Measurements from ENCODE around the gene CHD9.
A peak's percentile ranks its signal among the peaks of the same experiment; 100 is the strongest.

Gene CHD9

GRCh38 chr16:53281859-53282258, 227.1 kb downstream of the CHD9 start:
- no peak for DNase-seq (ENCODE audit: low read depth)
- TF ChIP-seq CTCF (IDR thresholded peaks at IDR 0.05; ENCODE audit: low read depth, low read length) (no peak), POLR2A (IDR thresholded peaks at IDR 0.05; ENCODE audit: extremely low read depth, insufficient read length) (no peak), MYC (IDR thresholded peaks at IDR 0.05; ENCODE audit: low read depth, low read length) (no peak), MAX (IDR thresholded peaks at IDR 0.05; ENCODE audit: low read depth, low read length) (no peak)
- no peak overlapping the region for H3K4me3 ChIP-seq (ENCODE audit: low read depth, low read length)

- DNase-seq (ENCODE audit: low read depth), result no peak
- H3K4me3 ChIP-seq (ENCODE audit: low read depth, low read length), result no peak overlapping the region
- TF ChIP-seq MYC (IDR thresholded peaks at IDR 0.05; ENCODE audit: low read depth, low read length) (no peak), CTCF (IDR thresholded peaks at IDR 0.05; ENCODE audit: low read depth, low read length) (no peak)
Measured at GRCh38 chr16:53282328-53282727, 227.5 kb downstream of the CHD9 start.

- DNase-seq (ENCODE audit: low read depth), result peak; percentile 65
- no peak overlapping the region for H3K4me3 ChIP-seq (ENCODE audit: low read depth, low read length)
- TF ChIP-seq CTCF (IDR thresholded peaks at IDR 0.05; ENCODE audit: low read depth, low read length) (peak; percentile 72), MYC (IDR thresholded peaks at IDR 0.05; ENCODE audit: low read depth, low read length) (no peak)
Measured at GRCh38 chr16:53282975-53283946, 228.5 kb downstream of the CHD9 start.

GRCh38 chr16:53285236-53285635, 230.4 kb downstream of the CHD9 start:
- TF ChIP-seq CTCF (IDR thresholded peaks at IDR 0.05; ENCODE audit: low read depth, low read length), result no peak
- TF ChIP-seq MAX (IDR thresholded peaks at IDR 0.05; ENCODE audit: low read depth, low read length), result no peak
- TF ChIP-seq POLR2A (IDR thresholded peaks at IDR 0.05; ENCODE audit: extremely low read depth, insufficient read length), result no peak
- no peak for TF ChIP-seq MYC (IDR thresholded peaks at IDR 0.05; ENCODE audit: low read depth, low read length)
- no peak for DNase-seq (ENCODE audit: low read depth)
- no peak overlapping the region for H3K4me3 ChIP-seq (ENCODE audit: low read depth, low read length)

- H3K4me3 ChIP-seq (ENCODE audit: low read depth, low read length), result no peak overlapping the region
- DNase-seq (ENCODE audit: low read depth), result no peak
- TF ChIP-seq MYC (IDR thresholded peaks at IDR 0.05; ENCODE audit: low read depth, low read length) (no peak), MAX (IDR thresholded peaks at IDR 0.05; ENCODE audit: low read depth, low read length) (no peak), CTCF (IDR thresholded peaks at IDR 0.05; ENCODE audit: low read depth, low read length) (no peak), POLR2A (IDR thresholded peaks at IDR 0.05; ENCODE audit: extremely low read depth, insufficient read length) (no peak)
Measured at GRCh38 chr16:53290520-53290919, 235.7 kb downstream of the CHD9 start.
